GM21825 (cell line): Measurements from ENCODE around the gene MAP3K10.
"Not testable (repeated sequence)": the region's sequence is repeated elsewhere in the genome, so short reads cannot be mapped to it uniquely, and the experiment has no call there.

Experiments used
- ATAC-seq: cut with Tn5 transposase; IDR thresholded peaks from one replicate; pipeline ENCODE4 v1.9.1; 2021; ENCODE audit warnings: mild to moderate bottlenecking, moderate library complexity; ENCODE audit not compliant: unreplicated experiment

The MAP3K10 gene

DNA sequence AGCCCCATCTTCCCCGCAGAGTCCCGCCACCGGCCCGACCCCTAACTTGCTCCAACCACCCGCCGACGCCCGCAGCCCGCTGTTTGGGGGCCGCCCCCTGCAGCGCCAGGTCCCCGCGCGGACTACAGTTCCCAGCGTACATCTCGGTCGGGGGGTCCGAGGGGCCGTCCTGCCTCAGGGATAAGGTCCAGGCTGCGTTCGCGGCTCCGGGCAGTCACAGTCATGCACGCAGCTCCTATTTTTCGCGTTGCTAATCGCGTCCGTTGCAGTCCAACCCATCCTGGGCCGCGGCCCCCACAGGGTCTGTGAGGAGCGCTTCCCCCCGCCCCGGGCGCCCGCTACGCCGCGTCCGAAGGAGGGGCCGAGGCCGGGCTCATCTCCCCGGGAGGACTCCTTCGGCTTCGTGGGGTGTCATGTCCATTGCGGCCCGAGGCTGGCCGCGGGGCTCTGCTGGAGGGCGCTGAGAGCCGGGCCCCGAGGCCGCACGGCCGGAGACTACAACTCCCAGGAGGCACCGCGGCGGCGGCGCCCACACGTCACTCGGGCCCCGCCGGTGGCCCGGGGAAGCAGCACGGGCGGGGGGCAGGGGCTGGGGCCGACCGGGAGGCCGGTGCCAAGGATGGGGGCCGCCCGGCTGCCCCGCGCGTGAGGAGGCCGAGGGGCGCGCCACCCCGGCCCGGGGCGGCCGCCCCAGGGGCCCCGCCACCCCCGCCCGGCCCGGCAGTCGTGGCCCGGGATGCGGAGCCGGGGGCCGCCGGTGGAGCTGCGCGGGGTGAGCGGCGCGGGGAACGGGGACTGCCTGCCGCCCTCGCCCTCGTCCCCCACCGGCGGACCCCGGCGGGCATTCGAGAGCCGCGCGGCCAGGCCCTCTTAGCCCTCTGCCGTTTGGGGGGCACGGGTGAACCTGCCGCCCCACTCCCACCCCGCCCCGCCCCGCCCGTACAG lies at the start of gene MAP3K10:
Gene MAP3K10 (plus strand): TSS at position 536 of the 945 bp plus-strand sequence. CDS start 606 bp downstream, outside the sequence.
- ATAC-seq = peak; percentile 68

GRCh38 chr19:40141551-40141950 lies 49.7 kb upstream of the MAP3K10 start:
- ATAC-seq = no peak

- ATAC-seq = no peak
Observed at GRCh38 chr19:40143612-40144011, 47.6 kb upstream of the MAP3K10 start.

DNA sequence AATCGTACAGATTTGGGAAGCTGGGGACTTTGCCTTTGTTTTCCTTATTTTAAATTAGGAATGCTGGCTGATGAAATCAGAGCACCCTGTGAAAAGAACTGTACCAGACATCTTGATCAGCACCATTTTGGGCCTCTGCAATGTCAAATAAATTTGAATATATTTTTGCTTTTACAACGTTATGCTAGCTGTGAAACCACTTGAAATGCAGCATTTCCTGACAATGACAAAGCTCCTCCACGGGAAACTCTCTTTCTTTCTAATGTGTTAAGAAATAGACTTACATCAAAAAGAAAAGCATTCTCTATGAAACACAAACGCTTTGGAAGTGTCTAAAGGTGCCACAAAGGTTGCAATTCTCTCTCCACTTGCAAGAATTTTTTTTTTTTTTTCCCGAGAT lies 47.1 kb upstream of the MAP3K10 start:
- ATAC-seq = no peak

DNA sequence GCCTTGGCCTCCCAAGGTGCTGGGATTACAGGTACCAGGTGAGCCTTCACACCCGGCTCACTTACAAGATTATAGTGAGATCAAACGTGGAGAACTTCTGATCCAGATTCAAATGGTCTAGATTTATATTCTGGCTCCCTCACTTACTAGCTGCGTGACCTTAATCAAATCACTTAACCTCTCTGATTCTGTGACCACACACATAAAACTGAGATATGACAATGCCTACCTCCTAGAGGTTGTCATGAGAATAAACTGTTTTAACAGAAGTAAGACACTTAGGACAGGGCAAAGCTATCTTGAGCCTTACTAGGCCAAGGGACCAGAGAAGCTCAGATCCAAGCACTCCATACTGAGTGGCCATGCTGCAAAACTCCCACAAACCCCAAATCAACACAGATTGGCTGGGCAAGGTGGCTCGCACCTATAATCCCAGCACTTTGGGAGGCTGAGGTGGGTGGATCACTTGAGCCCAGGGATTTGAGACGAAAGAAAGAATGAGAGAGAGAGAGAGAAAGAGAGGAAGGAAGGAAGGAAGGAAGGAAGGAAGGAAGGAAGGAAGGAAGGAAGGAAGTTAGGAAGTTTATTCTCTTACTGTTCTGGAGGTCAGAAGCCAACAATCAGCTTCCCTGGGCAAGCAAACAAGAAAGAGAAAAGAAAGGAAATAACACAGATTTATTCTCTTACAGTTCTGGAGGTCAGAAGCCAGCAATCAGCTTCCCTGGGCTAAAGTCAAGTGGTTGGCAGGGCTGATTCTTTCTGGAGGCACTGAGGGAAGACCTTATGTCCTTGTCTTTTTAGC lies 46.1 kb upstream of the MAP3K10 start:
- ATAC-seq = no peak

DNA sequence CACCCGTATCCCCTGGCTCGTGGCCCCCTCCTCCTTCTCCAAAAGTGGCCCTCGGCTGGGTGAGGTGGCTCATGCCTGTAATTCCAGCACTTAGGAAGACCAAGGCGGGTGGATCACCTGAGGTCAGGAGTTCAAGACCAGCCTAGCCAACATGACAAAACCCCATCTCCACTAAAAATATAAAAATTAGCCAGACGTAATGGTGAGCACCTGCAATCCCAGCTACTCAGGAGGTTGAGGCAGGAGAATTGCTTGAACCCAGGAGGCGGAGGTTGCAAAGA lies 45.5 kb upstream of the MAP3K10 start:
- not testable (repeated sequence) for ATAC-seq

GRCh38 chr19:40147338-40147692 lies 43.9 kb upstream of the MAP3K10 start:
- ATAC-seq = no peak

DNA sequence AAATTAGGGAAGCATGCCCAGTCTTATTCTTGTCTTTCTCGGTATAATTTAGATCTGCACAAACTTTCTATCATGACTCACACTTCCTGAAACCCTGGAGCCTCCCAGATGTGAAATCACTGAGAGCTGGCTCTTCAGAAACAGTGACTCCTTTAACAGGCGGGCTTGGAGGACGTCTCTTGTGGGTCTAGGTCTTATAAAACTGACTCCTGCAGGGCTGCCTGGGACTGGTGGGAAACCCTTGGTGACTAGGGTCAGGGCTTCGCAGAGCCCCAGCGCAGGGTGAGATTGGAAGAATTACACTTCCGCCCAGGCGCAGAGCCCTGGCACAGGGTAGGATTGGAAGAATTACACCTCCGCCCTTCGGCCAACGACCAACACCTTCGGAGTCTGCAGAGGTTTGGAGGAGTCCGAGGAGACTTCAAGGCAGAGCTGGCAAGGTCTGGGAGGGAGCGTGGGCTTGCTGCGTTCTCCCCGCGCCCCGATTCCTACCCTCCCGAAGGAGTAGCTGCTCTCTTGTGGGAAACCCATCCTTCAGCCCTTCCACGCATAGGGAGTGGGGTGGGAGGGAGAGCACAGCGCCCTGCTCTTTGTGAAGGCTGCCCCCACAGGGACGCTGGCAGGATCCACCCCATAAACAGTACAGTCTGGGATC lies 43.4 kb upstream of the MAP3K10 start:
- ATAC-seq = no peak

- ATAC-seq = no peak
Observed at GRCh38 chr19:40149501-40149900, 41.7 kb upstream of the MAP3K10 start.

- no peak for ATAC-seq
Observed at GRCh38 chr19:40150170-40150569, 41.1 kb upstream of the MAP3K10 start.

GRCh38 chr19:40154121-40154680 lies 37.0 kb upstream of the MAP3K10 start:
- ATAC-seq = no peak

- no peak for ATAC-seq
Observed at GRCh38 chr19:40155749-40156265, 35.4 kb upstream of the MAP3K10 start.

DNA sequence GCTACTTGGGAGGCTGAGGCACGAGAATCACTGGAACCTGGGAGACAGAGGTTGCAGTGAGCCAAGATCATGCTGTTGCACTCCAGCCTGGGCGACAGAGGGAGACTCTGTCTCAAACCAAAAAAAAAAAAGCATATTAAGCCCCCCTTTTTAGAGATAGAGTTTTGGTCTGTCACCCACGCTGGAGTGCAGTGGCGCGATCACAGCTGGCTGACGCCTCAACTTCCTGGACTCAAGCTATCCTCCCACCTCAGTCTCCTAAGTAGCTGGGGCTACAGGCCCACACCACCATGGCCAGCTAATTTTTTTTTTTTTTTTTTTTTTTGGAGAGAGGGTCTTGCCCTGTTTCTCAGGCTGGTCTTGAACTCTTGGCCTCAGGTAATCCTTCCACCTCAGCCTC lies 34.2 kb upstream of the MAP3K10 start:
- ATAC-seq = no peak

DNA sequence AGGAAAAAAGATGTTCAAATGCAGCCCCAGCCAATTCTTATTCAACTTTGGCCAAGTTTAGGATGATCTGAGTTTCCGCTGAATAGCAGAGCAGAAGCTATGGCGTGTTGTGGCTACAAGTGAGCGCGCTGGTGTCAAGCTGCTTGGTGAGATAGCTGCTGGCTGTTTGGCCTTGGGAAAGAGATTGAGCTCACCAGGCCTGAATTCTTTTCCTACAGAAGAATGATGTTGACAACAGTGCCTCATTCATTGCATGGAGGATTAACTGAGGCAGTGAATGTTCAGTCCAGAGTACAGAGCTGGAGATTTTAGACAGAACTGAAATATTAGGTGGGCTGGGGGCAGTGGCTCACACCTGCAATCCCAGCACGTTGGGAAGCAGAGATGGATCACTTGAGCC lies 31.5 kb upstream of the MAP3K10 start:
- no peak for ATAC-seq

- ATAC-seq = no peak
Observed at GRCh38 chr19:40162104-40162503, 29.1 kb upstream of the MAP3K10 start.

- peak; percentile 65 for ATAC-seq
Observed at GRCh38 chr19:40163541-40164129, 27.6 kb upstream of the MAP3K10 start.

DNA sequence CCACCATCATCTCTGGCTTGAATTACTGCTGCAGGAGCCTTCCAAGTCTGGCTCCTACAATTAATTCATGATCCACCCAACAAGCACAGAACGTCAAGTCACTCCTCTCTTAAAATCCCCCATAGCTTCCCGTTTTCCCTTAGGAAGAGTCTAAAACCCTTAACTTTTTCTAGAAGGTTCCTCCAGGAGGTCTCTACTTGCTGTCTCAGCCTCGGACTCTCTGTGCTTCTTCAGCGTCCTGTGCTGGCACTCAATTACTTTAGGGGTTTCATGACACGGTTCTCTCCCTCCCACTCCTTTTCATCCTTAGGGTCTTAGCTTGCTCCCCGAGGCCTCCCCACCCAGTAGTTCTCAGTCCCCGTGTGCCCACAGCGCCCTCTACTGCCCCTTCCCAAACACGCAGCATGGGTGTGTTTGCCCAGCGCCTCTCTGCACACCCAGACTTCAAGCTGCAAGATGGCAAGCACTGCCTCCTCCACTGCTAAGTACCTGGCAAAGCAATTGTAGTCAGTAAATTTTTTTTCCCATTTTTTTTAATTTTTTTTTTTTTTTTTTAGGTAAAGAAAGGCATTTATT lies 25.8 kb upstream of the MAP3K10 start:
- ATAC-seq = no peak

DNA sequence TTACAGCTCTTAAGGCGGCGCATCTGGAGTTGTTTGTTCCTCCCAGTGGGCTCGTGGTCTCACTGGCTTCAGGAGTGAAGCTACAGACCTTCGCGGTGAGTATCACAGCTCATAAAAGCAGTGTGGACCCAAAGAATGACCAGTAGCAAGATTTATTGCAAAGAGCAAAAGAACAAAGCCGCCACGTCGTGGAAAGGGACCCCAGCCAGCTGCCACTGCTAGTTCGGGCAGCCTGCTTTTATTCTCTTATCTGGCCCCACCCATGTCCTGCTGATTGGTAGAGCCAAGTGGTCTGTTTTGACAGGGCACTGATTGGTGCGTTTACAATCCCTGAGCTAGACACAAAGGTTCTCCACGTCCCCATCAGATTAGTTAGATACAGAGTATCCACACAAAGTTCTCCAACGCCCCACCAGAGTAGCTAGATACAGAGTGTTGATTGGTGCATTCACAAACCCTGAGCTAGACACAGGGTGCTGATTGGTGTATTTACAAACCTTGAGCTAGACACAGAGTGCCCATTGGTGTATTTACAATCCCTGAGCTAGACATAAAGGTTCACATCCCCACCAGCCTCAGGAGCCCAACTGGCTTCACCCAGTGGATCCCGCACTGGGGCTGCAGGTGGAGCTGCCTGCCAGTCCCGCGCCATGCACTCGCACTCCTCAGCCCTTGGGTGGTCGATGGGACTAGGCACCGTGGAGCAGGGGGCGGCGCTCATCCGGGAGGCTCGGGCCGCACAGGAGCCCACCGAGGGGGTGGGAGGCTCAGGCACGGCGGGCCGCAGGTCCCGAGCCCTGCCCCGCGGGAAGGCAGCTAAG lies 21.5 kb upstream of the MAP3K10 start:
- ATAC-seq = not testable (repeated sequence)

GRCh38 chr19:40170303-40170989 lies 20.8 kb upstream of the MAP3K10 start:
- not testable (repeated sequence) for ATAC-seq
